OCI-LY3 (cell line): ENCODE results near the gene SLC6A6.

Experiments
- H2AFZ ChIP-seq: fragments of 200-600, 300-600 bp; shearing (Covaris generic); 2 replicates; pipeline ENCODE4 v1.6.0; 2014; ENCODE audit warnings: antibody characterized with exemption, low read depth, low read length
- H3K27ac ChIP-seq: fragments of 200-600, 300-600 bp; sonication (generic); 2 replicates; pipeline ENCODE4 v1.5.1; 2014; ENCODE audit warnings: mild to moderate bottlenecking, low read length, moderate library complexity, mixed read lengths
- H3K27me3 ChIP-seq: fragments of 200-600, 300-600 bp; sonication (generic); 2 replicates; pipeline ENCODE4 v1.6.1; 2014; ENCODE audit warnings: low read depth, low read length, mixed read lengths
- H3K36me3 ChIP-seq: fragments of 200-600, 300-600 bp; sonication (generic); replicated peaks from 2 replicates; pipeline ENCODE3; 2014; ENCODE audit warnings: low read depth, low read length, mixed read lengths
- H3K4me1 ChIP-seq: fragments of 300-600, 200-600 bp; sonication (generic); 2 replicates; pipeline ENCODE4 v1.6.1; 2014; ENCODE audit warnings: low read length, mixed read lengths
- H3K4me2 ChIP-seq: fragments of 200-600, 300-600 bp; sonication (generic); 2 replicates; pipeline ENCODE4 v1.6.1; 2014; ENCODE audit warnings: low read length, mixed read lengths
- H3K4me3 ChIP-seq: fragments of 300-600, 200-600 bp; sonication (generic); 2 replicates; pipeline ENCODE4 v1.5.1; 2014; ENCODE audit warnings: antibody characterized with exemption, mild to moderate bottlenecking, low read length, moderate library complexity
- H3K79me2 ChIP-seq: fragments of 300-600, 200-600 bp; shearing (Covaris generic); 2 replicates; pipeline ENCODE4 v1.6.1; 2014; ENCODE audit warnings: mild to moderate bottlenecking, low read length, mixed read lengths
- H3K9ac ChIP-seq: fragments of 300-600, 200-600 bp; shearing (Covaris generic); 2 replicates; pipeline ENCODE4 v1.6.0; 2014; ENCODE audit warnings: mild to moderate bottlenecking, low read length, moderate library complexity
- H3K9me3 ChIP-seq: fragments of 200-600, 300-600 bp; shearing (Covaris generic); 2 replicates; pipeline ENCODE4 v1.6.1; 2014; ENCODE audit warnings: low read length, mixed read lengths; ENCODE audit not compliant: insufficient read depth
- H4K20me1 ChIP-seq: fragments of 200-600, 300-600 bp; sonication (generic); 2 replicates; pipeline ENCODE4 v1.6.1; 2016; ENCODE audit warnings: low read length, mixed read lengths; ENCODE audit not compliant: insufficient read depth
- EZH2phosphoT487 ChIP-seq: fragments of 200-600 bp; shearing (Covaris generic); IDR thresholded peaks from 2 replicates; pipeline ENCODE4 v1.6.1; 2018; ENCODE audit warnings: antibody characterized with exemption, mixed run types, low read depth
- TF ChIP-seq, protein P1 (sequence below): fragments of 200-600, 300-600 bp; sonication (generic); IDR thresholded peaks from 2 replicates; pipeline ENCODE4 v1.5.1; 2014; ENCODE audit warnings: antibody characterized with exemption, low read length, low read depth

SLC6A6 gene

DNA sequence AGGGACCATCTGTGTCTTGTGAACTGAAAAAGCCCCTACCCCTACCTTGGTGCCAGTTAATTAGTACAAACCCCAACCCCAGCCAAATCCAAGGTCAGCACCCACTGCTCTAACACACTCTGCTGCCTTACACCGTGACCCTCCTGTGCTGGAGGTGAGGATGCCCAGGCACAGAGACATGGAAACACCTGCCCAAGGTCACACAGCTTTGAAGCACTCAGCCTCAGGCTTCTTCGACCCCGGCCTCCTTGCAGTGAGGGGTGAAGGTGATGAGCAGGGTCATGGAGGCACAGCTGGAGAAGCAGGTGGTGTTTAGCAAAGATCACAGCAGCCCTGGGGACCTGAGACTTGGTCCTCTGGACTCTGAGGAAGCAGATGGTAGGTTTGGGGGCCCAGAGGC lies 39.0 kb upstream of the SLC6A6 start:
- Histone ChIP-seq H2AFZ (no peak overlapping the region), H3K9ac (no peak overlapping the region), H3K27me3 (peaks cover 32% of the 10 kb centered on the region), H3K79me2 (no peaks in the 10 kb centered on the region), H4K20me1 (no peaks in the 10 kb centered on the region), H3K4me1 (peaks cover 5% of the 10 kb centered on the region; the same call in 1 of the 2 replicates), H3K36me3 (no peaks in the 10 kb centered on the region), H3K4me3 (no peak overlapping the region), H3K9me3 (no peaks in the 10 kb centered on the region), H3K27ac (no peak overlapping the region), H3K4me2 (no peak overlapping the region)
- TF ChIP-seq EZH2phosphoT487, result no peak
- TF ChIP-seq, protein P1, sequence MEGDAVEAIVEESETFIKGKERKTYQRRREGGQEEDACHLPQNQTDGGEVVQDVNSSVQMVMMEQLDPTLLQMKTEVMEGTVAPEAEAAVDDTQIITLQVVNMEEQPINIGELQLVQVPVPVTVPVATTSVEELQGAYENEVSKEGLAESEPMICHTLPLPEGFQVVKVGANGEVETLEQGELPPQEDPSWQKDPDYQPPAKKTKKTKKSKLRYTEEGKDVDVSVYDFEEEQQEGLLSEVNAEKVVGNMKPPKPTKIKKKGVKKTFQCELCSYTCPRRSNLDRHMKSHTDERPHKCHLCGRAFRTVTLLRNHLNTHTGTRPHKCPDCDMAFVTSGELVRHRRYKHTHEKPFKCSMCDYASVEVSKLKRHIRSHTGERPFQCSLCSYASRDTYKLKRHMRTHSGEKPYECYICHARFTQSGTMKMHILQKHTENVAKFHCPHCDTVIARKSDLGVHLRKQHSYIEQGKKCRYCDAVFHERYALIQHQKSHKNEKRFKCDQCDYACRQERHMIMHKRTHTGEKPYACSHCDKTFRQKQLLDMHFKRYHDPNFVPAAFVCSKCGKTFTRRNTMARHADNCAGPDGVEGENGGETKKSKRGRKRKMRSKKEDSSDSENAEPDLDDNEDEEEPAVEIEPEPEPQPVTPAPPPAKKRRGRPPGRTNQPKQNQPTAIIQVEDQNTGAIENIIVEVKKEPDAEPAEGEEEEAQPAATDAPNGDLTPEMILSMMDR, result no peak

DNA sequence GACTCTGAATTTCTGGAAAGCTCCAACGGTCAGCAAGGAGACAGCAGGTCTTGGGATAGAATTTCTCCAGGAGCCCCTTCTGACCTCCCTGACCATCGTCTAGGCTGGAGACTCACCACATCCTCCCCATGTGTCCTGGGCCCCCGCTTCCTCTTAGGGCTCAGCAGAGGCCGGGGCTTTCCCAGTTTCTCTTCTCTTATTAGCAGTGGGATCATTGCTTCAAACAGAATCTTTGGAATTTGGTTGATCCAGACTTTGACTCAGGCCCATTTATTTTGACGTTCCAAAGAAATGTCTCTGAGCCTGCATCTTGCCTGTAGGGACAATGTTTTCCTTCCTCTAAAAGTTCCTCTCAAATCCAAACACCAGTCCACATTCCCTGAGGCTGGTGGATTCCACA lies 38.4 kb upstream of the SLC6A6 start:
- no peaks in the 10 kb centered on the region for H3K9me3 ChIP-seq
- H3K79me2 ChIP-seq, result no peaks in the 10 kb centered on the region
- H3K4me3 ChIP-seq, result no peak overlapping the region
- H3K27ac ChIP-seq, result no peak overlapping the region
- H2AFZ ChIP-seq, result no peak overlapping the region
- no peak overlapping the region for H3K9ac ChIP-seq
- H3K36me3 ChIP-seq, result no peaks in the 10 kb centered on the region
- H4K20me1 ChIP-seq, result no peaks in the 10 kb centered on the region
- peaks cover 29% of the 10 kb centered on the region for H3K27me3 ChIP-seq
- TF ChIP-seq, protein P1, result no peak
- no peak for TF ChIP-seq EZH2phosphoT487
- no peak overlapping the region for H3K4me2 ChIP-seq
- H3K4me1 ChIP-seq, result peaks cover 5% of the 10 kb centered on the region; the same call in 1 of the 2 replicates

DNA sequence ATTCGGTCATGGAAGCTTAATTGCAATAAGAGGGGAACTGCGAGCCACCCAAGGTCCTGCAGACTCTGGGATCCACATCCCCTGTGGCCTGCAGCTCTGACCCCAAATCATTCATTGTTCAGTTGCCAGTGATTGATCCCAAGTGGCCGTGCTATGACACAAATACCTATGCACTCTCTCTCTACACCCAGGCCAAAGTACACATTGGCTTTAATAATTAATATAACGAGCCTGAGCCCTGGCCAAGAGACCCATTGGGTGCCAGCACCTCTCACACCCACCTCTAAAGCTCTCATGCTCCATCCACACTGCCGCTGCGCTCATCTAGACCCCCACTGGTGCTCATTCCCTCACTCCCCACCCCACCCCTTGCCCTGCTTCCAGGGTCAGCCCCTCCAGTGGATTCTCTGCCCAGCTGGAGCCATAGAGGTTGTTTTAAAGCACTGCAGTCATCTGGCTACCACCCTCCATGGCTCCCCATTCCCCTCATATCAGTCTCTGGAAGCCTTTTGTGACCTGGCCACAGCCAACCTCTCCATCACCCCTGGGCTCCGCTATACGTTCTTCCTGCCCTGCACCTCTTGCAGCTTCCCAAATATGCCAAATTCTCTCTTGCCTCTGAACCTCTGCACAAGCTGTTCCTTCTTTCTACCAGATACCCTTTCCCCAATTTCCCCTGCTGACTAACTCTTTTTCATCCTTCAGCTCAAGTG lies 37.7 kb upstream of the SLC6A6 start:
- Histone ChIP-seq H3K27ac (no peak overlapping the region), H3K36me3 (no peaks in the 10 kb centered on the region), H3K4me1 (peaks cover 5% of the 10 kb centered on the region; the same call in 1 of the 2 replicates), H3K79me2 (no peaks in the 10 kb centered on the region), H3K4me3 (no peak overlapping the region), H4K20me1 (no peaks in the 10 kb centered on the region), H3K4me2 (no peak overlapping the region), H3K9me3 (no peaks in the 10 kb centered on the region), H3K27me3 (peaks cover 24% of the 10 kb centered on the region), H2AFZ (no peak overlapping the region), H3K9ac (no peak overlapping the region)
- TF ChIP-seq, protein P1, result no peak
- TF ChIP-seq EZH2phosphoT487, result no peak

DNA sequence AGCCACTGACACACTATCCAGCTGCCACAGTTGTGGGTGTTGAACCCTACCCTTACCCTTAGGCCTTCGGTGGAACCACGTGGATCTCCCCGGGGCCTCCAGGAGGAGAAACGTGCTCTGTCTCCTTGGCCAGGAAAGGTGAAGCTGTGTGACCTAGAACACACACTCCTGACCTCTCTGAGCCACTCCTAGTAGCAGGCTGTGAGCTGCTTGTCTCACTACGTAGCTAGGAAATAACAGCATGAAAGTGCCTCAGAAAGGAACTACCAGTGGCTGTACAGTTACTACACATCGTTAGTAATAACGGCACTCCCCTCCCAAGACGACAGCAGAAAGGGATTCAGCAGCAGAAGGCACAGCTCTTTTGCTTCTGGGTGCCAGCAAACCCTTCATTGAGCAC lies 36.2 kb upstream of the SLC6A6 start:
- no peak for TF ChIP-seq EZH2phosphoT487
- TF ChIP-seq, protein P1, result no peak
- no peaks in the 10 kb centered on the region for H3K9me3 ChIP-seq
- H2AFZ ChIP-seq, result no peak overlapping the region
- no peak overlapping the region for H3K27ac ChIP-seq
- no peak overlapping the region for H3K4me3 ChIP-seq
- H3K79me2 ChIP-seq, result no peaks in the 10 kb centered on the region
- no peaks in the 10 kb centered on the region for H3K36me3 ChIP-seq
- no peak overlapping the region for H3K9ac ChIP-seq
- H3K27me3 ChIP-seq, result peaks cover 15% of the 10 kb centered on the region; the same call in 1 of the 2 replicates
- H3K4me2 ChIP-seq, result no peak overlapping the region
- H3K4me1 ChIP-seq, result peaks cover 5% of the 10 kb centered on the region; the same call in 1 of the 2 replicates
- no peaks in the 10 kb centered on the region for H4K20me1 ChIP-seq
